ENCODE results near the gene PKP3. TPM values are rescaled to one million over a fixed set of nuclear protein-coding genes. Genes with fewer than 3 reads are reported as not detected.
A peak's percentile ranks its signal among the peaks of the same experiment; 100 is the strongest.

The PKP3 gene
- total and polyA plus RNA-seq, 9 of the 15 experiments (the other 6 are each of a cell fraction or from before 2014, with no cell fraction given), result 0.11 to 110 (median 30.7) TPM

GRCh38 chr11:403021-403760 is 9.2 kb downstream of the PKP3 start:
- no peak for FAIRE-seq

More at GRCh38 chr11:403021-403760, 9.2 kb downstream of the PKP3 start:
- Histone ChIP-seq H3K27ac (ENCODE audit: extremely low read depth, low read depth, low read length) (no peak overlapping the region), H4K20me1 (replicated peaks; ENCODE audit: control insufficient read depth, insufficient read depth, low read length) (no peaks in the 10 kb centered on the region), H3K4me1 (replicated peaks in 1 of 2; ENCODE audit: control insufficient read depth in 2 of 2, insufficient read depth in 2 of 2, low read length in 2 of 2) (peaks cover 6 to 44% of the 10 kb centered on the region in 2 experiments; a peak in 3 of 5 replicates), H2AFZ (ENCODE audit: low read depth, low read length) (no peak overlapping the region), H3K79me2 (ENCODE audit: control insufficient read depth, insufficient read depth, low read length) (peaks cover 11% of the 10 kb centered on the region; the same call in 2 of the 3 replicates), H3K9me1 (ENCODE audit: control insufficient read depth, insufficient read depth, low read length) (no peaks in the 10 kb centered on the region), H3K4me2 (ENCODE audit: insufficient read depth, low read length) (no peak overlapping the region), H3K27me3 (ENCODE audit: control insufficient read depth in 2 of 2, insufficient read depth in 2 of 2, low read length in 2 of 2) (no peaks in the 10 kb centered on the region), H3K36me3 (ENCODE audit: control insufficient read depth, insufficient read depth, low read length) (peaks cover 47% of the 10 kb centered on the region; the same call in 2 of the 3 replicates), H3K9ac (ENCODE audit: insufficient read depth in 1 of 2, low read depth in 2 of 2, low read length in 2 of 2) (no peak overlapping the region), H3K4me3 (no peak overlapping the region), H3K9me3 (replicated peaks; ENCODE audit: control insufficient read depth, insufficient read depth, low read depth, low read length) (peaks cover 2% of the 10 kb centered on the region; the same call in 1 of the 2 replicates)
- intact Hi-C loops (cut with micrococcal nuclease), result no loop called here
- in situ Hi-C loops (cut with MboI), result no loop called here
- 98% methylated on average over 9 of the region's 55 CpGs for WGBS (ENCODE audit: insufficient coverage, low coverage, missing lambda C conversion rate)
- POLR2A ChIA-PET, result interaction anchor here (1.2 kb wide), 1 partner anchor 12 kb away, joined by 4 read pairs; the partner anchor contains the start of gene SIGIRR
- no peak for TF ChIP-seq DEAF1 (CRISPR knock-in tag; IDR thresholded peaks at IDR 0.05)
- peak; percentile 31 for TF ChIP-seq PCBP1 (IDR thresholded peaks at IDR 0.05; ENCODE audit: low read depth, low read length, poor library complexity, severe bottlenecking)
- TF ChIP-seq KHSRP (IDR thresholded peaks at IDR 0.05), result no peak
- TF ChIP-seq FUS (optimal IDR thresholded peaks at IDR 0.05; ENCODE audit: low read depth, low read length), result no peak
- TF ChIP-seq HMGN3 (IDR thresholded peaks at IDR 0.05; ENCODE audit: borderline replicate concordance, extremely low read depth, insufficient read length, low read depth, low read length), result peak; percentile 22
- no peak for TF ChIP-seq SIRT6 (IDR thresholded peaks at IDR 0.05; ENCODE audit: low read depth, low read length)
- TF ChIP-seq ZBTB33 (CRISPR knock-in tag; IDR thresholded peaks at IDR 0.05), result 0 out of 2 replicates have a peak, but pooled peaks have one; percentile 30
- no peak for TF ChIP-seq RB1 (IDR thresholded peaks at IDR 0.05; ENCODE audit: low read depth)
- TF ChIP-seq ZBTB2 (IDR thresholded peaks at IDR 0.05), result no peak
- no peak for TF ChIP-seq PPARD (CRISPR knock-in tag; IDR thresholded peaks at IDR 0.05)
- TF ChIP-seq ZNF780A (CRISPR knock-in tag; IDR thresholded peaks at IDR 0.05), result no peak
- DNase-seq (ENCODE audit: extremely low read depth in 1 of 4, low spot score in 3 of 4), result no peak
- no peak for ATAC-seq
- CTCF ChIA-PET (ENCODE audit: low intra/inter-chr PET ratio), result no interaction called here
- BruUV-seq (replicated peaks), result no TSS peak

All from K562 (cell line).